GM18508 (cell line): Measurements from ENCODE around the gene POU3F1.
"Not testable (repeated sequence)": the region's sequence is repeated elsewhere in the genome, so short reads cannot be mapped to it uniquely, and the experiment has no call there.

Experiments
- ATAC-seq: cut with Tn5 transposase; IDR thresholded peaks from one replicate; pipeline ENCODE4 v1.9.1; 2021; ENCODE audit warnings: moderate number of reproducible peaks; ENCODE audit not compliant: insufficient read depth, unreplicated experiment

The POU3F1 gene

DNA sequence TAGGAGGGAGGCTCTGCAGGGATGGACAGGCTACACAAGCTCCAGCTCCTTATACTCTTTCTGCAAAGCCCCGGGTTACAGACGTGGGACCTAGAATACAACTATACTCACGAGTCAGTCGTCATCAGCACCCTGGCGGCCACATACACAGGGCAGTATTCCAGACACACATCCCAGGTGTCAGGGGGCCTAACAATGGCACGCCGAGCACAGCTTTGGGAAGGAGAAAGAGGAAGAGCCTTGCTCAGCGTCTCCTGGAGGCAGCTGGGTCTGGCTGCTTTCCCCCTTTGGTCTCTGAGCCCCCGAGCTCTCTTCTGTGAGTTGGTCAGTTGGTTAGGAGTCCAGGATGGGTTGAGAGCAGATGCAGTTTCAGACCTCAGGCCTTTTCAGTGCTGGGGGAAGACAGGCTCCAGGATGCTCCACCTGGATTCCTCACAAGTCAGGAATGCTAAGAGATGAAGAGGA, 4.5 kb upstream of the POU3F1 start:
- no peak for ATAC-seq

DNA sequence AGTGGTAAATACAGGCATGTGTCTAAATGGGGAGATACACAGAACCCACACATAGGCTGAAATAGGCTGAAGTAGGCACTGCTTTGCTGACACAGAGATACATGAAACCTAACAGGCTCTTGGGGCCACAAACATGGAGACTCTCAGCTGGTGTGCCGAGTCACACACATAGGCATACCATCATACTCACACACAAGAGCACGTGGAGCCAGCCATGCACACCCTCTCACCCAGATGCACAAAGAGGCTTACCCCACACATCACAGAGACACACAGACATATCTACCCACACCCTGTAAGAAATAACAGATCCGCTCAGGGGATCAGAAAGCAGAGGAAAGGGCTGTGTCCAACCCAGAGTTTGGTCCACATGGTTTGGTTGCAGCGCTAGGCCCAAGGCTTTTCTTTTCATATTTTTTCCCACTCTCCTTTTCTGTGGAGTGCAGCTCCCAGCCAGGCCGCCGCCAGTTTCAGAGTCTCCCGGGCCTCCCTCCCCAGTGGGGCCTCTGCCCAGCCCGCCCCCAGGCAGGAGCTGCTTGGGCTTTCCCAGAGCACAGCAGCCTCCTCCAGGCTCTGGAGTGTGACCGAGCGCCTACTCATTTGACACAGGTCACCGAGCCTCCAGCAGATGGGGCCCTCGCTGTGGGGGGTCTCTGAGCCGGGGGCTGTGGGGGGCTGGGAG, 3.9 kb upstream of the POU3F1 start:
- ATAC-seq = no peak

GRCh38 chr1:38047603-38048141, 1.1 kb upstream of the POU3F1 start:
- no peak for ATAC-seq

DNA sequence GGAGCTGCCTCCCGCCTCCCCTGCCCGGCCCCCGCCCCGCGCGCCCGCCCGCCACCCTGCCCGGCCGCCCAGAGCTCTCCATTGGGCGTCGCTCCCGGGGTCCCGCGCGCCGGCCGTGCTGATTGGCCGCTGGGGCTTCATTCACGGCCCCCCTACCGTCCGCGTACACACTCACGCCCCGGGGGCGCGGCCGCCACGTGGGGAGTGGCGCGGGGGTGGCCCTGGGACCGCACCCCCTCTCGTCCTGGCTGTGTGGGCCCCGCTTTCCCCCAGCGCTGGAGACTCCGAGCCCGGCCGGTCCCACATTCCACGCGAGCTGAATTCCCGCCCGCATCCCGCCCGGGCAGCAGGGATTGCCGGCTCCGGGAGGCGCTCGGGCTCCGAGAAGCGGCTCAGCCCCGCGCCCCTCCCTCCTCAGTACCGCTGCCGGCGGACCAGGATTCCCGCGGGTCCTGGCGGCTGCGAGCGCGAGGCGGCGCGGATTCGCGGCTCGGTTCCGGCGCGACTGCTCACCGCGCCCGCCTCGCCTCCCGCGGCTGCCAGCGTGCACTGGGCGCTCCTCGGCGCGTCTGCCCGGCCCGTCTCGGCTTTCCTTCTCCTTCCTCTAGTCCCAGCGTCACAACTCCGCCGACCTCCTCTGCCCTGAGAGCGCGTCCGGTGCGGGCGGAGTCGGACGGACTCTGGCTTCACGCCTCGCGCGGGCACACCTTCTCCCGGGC, 450 bp upstream of the POU3F1 start:
- no peak for ATAC-seq

GRCh38 chr1:38045401-38046332, 926 bp downstream of the POU3F1 start:
- no peak for ATAC-seq

DNA sequence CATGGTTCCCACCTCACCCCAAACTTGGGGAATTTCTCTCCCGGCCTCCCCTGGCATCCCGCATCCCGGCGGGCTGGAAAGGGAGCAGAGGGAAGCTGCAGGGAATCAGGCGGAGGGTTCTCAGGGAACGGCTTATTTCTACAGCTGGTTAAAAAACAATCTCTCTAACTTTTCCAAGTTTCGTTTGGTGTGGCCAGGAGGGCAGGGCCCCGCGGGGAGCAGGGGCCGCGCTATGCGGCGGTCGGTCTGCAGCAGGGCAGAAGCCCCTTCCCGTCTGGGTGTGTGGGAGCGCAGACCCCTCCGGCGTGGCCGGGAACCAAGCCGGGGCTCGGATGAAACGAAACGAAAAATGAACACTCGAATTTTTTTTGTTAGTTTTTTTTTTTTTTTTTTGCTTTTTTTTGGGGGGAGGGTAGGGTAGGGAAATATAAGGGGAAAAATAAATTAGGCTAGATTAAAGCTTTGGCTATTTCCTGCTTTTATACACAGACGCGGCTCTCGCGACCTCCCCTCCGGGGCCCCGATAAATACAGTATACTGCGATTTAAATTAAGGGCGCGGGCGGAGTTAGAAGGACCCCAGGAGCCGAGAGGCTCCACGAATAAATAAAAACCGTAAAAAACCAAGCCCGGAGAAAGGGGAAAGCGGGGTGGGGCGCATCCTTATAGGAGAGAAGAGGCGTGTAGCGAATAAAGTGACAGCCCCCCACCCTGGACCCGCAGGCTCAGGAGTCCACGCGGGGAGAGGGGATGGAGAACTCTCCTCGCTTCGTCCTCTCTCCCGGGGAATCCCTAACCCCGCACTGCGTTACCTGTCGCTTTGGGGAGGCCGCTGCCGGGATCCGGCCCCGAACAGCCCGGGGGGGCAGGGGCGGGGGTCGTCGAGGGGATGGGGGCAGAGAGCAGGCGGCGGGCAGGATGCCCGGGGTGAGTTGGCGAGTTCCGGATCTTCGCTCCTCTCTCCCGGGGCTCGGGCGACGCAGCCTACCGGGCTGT, 2.1 kb downstream of the POU3F1 start:
- no peak for ATAC-seq

DNA sequence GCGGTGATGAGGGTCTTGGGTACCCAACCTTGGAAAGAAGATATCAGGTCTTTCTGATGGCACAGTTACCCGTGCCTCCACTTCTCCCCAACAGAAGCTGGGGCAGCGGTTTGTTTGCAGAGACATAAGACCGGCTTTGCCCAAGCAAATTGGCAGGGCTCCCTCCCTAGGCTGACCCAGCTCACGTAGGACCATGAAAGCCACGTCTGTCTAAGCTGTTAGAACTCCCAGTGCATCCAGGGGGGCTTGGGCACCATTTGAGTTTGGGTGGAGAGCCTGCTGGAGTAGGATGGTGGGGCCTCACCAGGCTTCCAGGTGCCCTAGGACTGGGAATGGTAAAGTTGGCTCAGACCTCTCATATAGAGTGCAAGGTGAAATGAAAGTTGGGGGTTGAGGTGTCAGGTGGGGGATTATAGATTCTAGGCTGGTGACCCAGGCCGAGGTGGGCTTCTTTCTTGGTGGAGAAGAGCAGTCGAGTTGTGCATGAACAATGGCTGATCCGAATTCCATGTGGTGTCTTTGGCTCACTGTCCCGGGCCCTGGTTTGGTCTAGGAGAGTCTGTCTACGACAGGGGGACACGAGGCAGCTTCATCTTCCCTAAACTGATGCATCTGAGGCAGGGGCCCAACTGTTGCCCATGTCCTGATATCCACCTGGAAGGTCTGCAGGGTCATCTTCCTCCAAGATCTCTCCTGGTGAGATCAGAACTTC, 3.4 kb downstream of the POU3F1 start:
- ATAC-seq = no peak

DNA sequence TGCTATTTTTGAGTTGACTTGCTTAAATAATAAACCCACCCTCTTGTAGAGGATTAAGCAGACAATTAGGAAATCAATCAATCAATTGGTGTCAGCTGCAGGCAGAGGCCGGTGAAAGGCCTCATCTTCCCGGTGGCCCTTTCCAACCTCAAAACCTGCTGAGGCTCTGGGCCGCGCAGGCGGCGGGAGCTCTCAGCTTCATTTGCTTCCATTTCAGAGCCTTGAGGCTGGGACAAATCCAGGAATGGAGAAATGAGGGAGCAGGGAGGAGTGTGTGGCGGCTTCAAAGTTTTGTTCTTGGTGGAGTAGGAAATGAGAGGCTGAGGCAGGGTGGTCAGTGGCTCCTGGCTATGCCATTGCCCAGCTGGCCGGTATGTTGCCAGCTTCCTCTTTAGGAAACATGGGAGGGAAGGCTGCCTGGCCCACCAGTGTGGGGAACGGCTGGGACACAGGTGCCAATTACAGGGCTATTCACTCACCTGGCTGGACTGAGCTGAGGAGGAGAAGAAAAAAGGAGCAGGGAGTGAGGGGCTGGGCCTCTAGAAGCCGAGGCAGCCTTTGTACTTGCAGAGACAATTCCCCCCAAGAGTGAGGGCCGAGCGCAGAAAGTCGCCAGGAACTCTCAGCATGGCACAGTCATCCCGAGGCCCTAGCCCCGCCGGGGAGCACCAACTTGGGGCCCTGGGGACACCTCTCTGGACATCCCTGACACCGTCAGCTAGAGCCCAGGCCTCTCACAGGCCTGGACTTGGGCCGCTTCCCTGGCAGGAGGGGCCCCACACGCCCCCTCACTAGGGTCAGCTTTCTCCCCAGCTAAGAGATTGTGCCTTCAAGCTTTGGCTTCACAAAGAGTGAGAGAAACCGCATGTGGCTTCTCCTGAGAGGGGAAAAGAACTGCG, 4.4 kb downstream of the POU3F1 start:
- ATAC-seq = no peak

GRCh38 chr1:38039331-38040088, 7.1 kb downstream of the POU3F1 start:
- no peak for ATAC-seq

DNA sequence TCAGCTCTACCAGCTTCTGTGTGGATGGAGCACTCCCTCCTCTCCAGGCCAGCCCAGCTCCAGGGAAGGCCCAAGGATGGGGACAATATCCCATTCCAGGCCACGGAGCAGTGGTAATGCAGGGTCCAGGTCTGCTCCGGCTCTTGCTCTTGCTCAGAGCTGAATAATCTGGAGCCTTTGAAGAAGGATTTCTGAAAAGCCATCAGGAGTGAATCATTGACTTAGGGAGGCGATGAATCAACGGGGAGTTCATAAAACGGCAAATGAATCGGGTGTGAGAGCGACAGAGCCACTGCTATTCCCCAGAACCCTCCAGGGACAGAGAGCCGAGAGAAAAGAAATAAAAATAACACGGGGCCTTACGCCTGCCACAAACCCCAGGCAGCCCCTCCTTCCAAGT, 7.7 kb downstream of the POU3F1 start:
- no peak for ATAC-seq

- ATAC-seq = no peak
These were observed 9.2 kb downstream of the POU3F1 start for GRCh38 chr1:38037221-38037939.

DNA sequence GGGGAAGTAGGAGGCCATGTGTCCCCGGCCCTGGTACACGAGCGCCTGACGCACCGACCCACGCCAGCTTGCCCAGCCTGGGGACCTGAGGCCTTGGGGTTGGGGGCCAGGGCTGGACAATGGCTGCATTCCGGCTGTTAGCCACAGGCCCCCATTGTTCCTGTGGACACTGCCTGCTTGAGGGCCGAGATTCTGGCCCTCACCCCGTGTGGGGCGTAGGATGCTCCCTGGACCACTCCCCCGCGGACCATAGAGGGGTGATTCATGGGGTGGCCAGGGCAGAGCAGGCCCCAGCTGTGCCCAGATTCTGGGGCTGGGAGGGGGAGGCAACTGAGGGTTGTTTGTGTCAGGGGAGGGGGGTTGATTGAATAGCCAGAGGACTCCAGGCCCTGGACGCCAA, 11.7 kb downstream of the POU3F1 start:
- ATAC-seq = no peak

DNA sequence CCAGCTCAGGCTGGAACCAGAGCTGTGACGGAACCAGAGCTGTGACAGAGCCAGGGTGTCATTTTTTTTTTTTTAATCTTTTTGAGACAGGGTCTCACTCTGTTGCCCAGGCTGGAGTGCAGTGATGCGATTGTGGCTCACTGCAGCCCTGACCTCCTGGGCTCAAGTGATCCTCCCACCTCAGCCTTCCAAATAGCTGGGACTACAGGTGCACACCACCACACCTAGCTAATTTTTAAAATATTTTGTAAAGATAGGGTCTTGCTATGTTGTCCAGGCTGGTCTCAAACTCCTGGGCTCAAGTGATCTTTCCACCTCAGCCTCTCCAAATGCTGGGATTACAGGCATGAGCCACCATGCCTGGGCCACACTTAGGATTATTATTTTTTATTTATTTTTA, 13.6 kb downstream of the POU3F1 start:
- not testable (repeated sequence) for ATAC-seq

GRCh38 chr1:38031513-38031866, 15.1 kb downstream of the POU3F1 start:
- ATAC-seq = no peak

DNA sequence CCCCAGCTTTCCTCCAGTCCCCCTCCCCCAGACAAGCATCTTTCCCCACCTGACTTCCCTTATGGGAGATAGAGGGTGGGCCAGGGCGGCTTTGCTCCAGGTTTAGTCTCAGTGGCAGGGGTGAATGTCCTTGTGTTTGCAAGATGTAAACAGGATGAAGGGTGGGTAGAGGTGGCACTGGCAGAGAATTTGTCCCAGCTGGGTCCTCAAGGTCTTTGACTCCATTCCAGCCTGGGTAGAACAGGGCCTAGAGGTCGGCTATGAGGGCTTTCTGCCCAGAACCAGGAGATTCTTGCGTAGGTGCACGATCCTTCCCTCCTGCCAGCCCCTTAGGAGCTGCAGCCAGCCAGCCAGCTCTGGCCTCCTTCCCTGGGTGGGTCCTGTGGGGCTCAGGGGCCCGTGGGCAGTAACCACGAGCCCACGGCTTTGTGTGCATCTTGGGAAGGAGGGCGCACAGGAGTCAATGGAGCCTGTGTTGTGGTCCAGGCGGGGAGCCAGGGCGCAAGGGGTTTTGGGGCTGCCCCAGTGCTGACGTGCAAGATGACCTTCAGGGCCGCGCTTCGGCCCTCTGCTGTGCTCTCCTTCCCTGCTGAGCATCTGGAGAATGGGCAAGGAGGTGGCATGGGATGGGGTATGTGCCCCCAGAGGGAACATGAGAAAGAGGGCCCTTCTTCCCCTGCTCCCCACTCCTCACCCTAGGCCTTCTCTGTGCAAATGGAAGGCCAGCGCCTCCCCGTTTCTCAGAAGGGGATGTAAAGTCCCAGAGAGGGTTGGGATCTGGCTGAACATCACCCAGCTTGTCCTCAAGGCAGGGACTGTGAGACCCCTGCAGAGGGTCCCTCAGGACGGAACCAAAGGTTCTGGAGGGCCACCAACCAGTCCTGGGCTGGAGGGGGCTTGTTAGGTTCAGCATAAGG, 15.7 kb downstream of the POU3F1 start:
- no peak for ATAC-seq
